SK-N-SH (cell line): ENCODE data around the gene WWOX.

Experiments
- CHD2 ChIP-seq: fragments of 150-350 bp; IDR thresholded peaks from 2 replicates; pipeline ENCODE4 v1.6.1; 2018; ENCODE audit warnings: low read length; ENCODE audit not compliant: partially characterized antibody
- ELF1 ChIP-seq: IDR thresholded peaks from 2 replicates; pipeline ENCODE4 v1.4.0; 2012
- EP300 ChIP-seq, 2 experiments: IDR thresholded peaks; 2 replicates each; pipeline versions ENCODE4 v1.4.0 to v1.6.1; 2012; ENCODE audit warnings: borderline replicate concordance in 1 of 2, low read depth in 1 of 2, low read length in 1 of 2
- FOXM1 ChIP-seq: IDR thresholded peaks from 2 replicates; pipeline ENCODE4 v1.4.0; 2012; ENCODE audit warnings: low read depth, mild to moderate bottlenecking
- RCOR1 ChIP-seq: fragments of 150-350 bp; IDR thresholded peaks from 2 replicates; pipeline ENCODE4 v1.6.1; 2017; ENCODE audit warnings: antibody characterized with exemption, low read length
- RFX5 ChIP-seq: IDR thresholded peaks from 2 replicates; pipeline ENCODE4 v1.6.1; 2012; ENCODE audit warnings: mild to moderate bottlenecking, improper control_type of control experiment, low read length
- SIN3A ChIP-seq: IDR thresholded peaks from 2 replicates; pipeline ENCODE4 v1.6.1; 2012; ENCODE audit warnings: low read depth, mild to moderate bottlenecking, low read length, moderate library complexity, borderline replicate concordance
- TAF1 ChIP-seq: IDR thresholded peaks from 2 replicates; pipeline ENCODE4 v1.6.1; 2012; ENCODE audit warnings: low read depth, mild to moderate bottlenecking, low read length, moderate library complexity, borderline replicate concordance
- YY1 ChIP-seq: IDR thresholded peaks from 2 replicates; pipeline ENCODE4 v1.4.0; 2012; ENCODE audit warnings: low read depth, mild to moderate bottlenecking
- TF ChIP-seq, protein P1 (sequence below): fragments of 200-600 bp; sonication (generic); IDR thresholded peaks from 2 replicates; pipeline ENCODE4 v1.6.1; 2017; ENCODE audit warnings: antibody characterized with exemption, mild to moderate bottlenecking, moderate library complexity
- TF ChIP-seq, protein P2 (sequence below): IDR thresholded peaks from 2 replicates; pipeline ENCODE4 v1.4.0; 2012; ENCODE audit warnings: low read depth
- TF ChIP-seq, protein P3 (sequence below): fragments of 150-350 bp; IDR thresholded peaks from 2 replicates; pipeline ENCODE4 v1.6.1; 2017; ENCODE audit warnings: antibody characterized with exemption, low read length, low read depth, borderline replicate concordance

DNA sequence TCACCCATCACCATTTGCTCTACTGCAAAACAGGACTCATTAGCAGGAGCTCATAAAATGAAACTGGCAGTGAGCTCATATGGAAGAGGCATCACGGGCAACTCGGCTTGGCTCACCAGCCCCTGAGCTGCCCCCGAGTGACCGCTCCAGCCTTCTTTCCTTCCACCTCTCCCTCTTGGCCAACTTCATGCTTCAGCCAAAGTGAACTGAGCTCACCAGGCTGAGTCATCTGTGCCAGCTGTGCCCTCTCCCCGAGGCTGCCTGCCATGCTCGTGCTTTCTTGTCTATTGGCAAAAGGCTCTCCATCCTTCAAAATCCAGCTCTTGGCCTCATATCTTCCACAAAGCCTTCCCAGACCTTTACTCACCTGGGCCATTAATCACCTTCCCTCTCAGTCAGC is 391.4 kb downstream of the WWOX start:
- TF ChIP-seq, protein P1, sequence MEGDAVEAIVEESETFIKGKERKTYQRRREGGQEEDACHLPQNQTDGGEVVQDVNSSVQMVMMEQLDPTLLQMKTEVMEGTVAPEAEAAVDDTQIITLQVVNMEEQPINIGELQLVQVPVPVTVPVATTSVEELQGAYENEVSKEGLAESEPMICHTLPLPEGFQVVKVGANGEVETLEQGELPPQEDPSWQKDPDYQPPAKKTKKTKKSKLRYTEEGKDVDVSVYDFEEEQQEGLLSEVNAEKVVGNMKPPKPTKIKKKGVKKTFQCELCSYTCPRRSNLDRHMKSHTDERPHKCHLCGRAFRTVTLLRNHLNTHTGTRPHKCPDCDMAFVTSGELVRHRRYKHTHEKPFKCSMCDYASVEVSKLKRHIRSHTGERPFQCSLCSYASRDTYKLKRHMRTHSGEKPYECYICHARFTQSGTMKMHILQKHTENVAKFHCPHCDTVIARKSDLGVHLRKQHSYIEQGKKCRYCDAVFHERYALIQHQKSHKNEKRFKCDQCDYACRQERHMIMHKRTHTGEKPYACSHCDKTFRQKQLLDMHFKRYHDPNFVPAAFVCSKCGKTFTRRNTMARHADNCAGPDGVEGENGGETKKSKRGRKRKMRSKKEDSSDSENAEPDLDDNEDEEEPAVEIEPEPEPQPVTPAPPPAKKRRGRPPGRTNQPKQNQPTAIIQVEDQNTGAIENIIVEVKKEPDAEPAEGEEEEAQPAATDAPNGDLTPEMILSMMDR = no peak
- no peak for TF ChIP-seq SIN3A
- TF ChIP-seq TAF1 = no peak
- no peak for TF ChIP-seq CHD2
- TF ChIP-seq, protein P2, sequence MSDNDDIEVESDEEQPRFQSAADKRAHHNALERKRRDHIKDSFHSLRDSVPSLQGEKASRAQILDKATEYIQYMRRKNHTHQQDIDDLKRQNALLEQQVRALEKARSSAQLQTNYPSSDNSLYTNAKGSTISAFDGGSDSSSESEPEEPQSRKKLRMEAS = no peak
- no peak for TF ChIP-seq RFX5
- TF ChIP-seq YY1 = no peak
- no peak for TF ChIP-seq FOXM1
- no peak for TF ChIP-seq ELF1
- no peak for TF ChIP-seq RCOR1
- TF ChIP-seq, protein P3, sequence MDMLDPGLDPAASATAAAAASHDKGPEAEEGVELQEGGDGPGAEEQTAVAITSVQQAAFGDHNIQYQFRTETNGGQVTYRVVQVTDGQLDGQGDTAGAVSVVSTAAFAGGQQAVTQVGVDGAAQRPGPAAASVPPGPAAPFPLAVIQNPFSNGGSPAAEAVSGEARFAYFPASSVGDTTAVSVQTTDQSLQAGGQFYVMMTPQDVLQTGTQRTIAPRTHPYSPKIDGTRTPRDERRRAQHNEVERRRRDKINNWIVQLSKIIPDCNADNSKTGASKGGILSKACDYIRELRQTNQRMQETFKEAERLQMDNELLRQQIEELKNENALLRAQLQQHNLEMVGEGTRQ = no peak
- no peak for TF ChIP-seq EP300 (IDR thresholded peaks at IDR 0.05; ENCODE audit: borderline replicate concordance in 1 of 2, low read depth in 1 of 2, low read length in 1 of 2)
